ENCODE data around the gene IKZF4.

The IKZF4 gene

DNA sequence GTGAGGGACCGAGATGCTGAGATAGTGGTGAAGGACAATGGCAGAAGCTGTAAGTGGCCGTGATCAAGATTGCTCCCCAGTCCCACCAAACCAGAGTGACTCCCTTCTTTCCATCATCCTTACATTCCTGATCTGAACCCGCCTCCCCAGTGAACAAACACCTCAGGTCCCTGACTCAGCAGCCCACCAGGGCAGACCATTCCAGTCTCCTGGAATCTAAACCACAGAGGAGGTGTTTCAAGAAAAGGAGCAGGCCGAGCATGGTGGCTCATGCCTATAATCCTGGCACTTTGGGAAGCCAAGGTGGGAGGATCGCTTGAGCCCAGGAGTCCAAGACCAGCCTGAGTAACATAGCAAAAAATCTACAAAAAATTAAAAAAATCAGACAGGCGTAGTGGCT lies 65.8 kb downstream of the IKZF4 start:
- ATAC-seq (ENCODE audit: insufficient read depth, low read depth) (no peak), DNase-seq (no peak)
- H2AFZ ChIP-seq (ENCODE audit: low read depth, low read length), result no peak overlapping the region
- H3K4me1 ChIP-seq (ENCODE audit: insufficient read depth, low read length), result no peaks in the 10 kb centered on the region
- H3K27me3 ChIP-seq (ENCODE audit: insufficient read depth, low read length, poor library complexity), result peaks cover 20% of the 10 kb centered on the region
- H3K9ac ChIP-seq (ENCODE audit: low read depth, low read length), result no peak overlapping the region
- no peak overlapping the region for H3K4me3 ChIP-seq (ENCODE audit: low read depth in 1 of 2, low read length in 2 of 2)
- no peaks in the 10 kb centered on the region for H3K9me3 ChIP-seq (ENCODE audit: insufficient read depth, low read length, severe bottlenecking)
- TF ChIP-seq CTCF (IDR thresholded peaks at IDR 0.05; ENCODE audit: borderline replicate concordance, extremely low read depth, low read length, poor library complexity, severe bottlenecking), result no peak
- H3K27ac ChIP-seq (ENCODE audit: low read length), result no peak overlapping the region
- H3K4me2 ChIP-seq (ENCODE audit: insufficient read depth, low read length), result no peak overlapping the region
- no peaks in the 10 kb centered on the region for H3K79me2 ChIP-seq (ENCODE audit: insufficient read depth, low read length)
- H3K36me3 ChIP-seq (ENCODE audit: insufficient read depth, low read length), result no peaks in the 10 kb centered on the region
- H4K20me1 ChIP-seq (ENCODE audit: insufficient read depth, low read length), result no peaks in the 10 kb centered on the region

DNA sequence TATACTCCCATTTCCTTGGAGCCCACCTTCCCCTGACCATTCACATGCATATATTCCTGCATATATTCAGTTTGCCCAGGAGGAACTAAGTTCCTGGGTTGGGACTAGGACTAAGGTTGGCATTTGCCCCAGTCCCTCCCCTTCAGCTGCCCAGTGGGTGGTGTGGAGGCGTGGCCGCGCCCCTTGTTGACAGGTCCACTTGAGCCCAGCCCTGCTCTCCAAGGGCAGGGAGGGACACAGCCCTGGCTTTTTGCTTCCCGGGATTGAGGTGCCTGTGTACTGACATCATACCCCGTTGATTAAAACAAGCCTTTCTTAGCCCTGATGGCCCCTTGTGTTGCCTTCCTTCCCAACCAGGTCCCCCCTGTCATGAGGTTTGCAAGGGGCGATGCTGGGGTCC lies 66.4 kb downstream of the IKZF4 start:
- Histone ChIP-seq H3K27me3 (ENCODE audit: insufficient read depth, low read length, poor library complexity) (peaks cover 15% of the 10 kb centered on the region), H3K4me1 (ENCODE audit: insufficient read depth, low read length) (no peaks in the 10 kb centered on the region), H3K79me2 (ENCODE audit: insufficient read depth, low read length) (no peaks in the 10 kb centered on the region), H4K20me1 (ENCODE audit: insufficient read depth, low read length) (no peaks in the 10 kb centered on the region), H3K4me3 (ENCODE audit: low read depth in 1 of 2, low read length in 2 of 2) (no peak overlapping the region), H3K9ac (ENCODE audit: low read depth, low read length) (no peak overlapping the region), H3K27ac (ENCODE audit: low read length) (no peak overlapping the region), H3K36me3 (ENCODE audit: insufficient read depth, low read length) (no peaks in the 10 kb centered on the region), H3K9me3 (ENCODE audit: insufficient read depth, low read length, severe bottlenecking) (no peaks in the 10 kb centered on the region), H3K4me2 (ENCODE audit: insufficient read depth, low read length) (no peak overlapping the region), H2AFZ (ENCODE audit: low read depth, low read length) (no peak overlapping the region)
- no peak for ATAC-seq (ENCODE audit: insufficient read depth, low read depth)
- no peak for TF ChIP-seq CTCF (IDR thresholded peaks at IDR 0.05; ENCODE audit: borderline replicate concordance, extremely low read depth, low read length, poor library complexity, severe bottlenecking)
- TF ChIP-seq EZH2 (IDR thresholded peaks at IDR 0.05; ENCODE audit: borderline replicate concordance, low read depth, low read length, severe bottlenecking), result no peak
- DNase-seq, result no peak

Data from DND-41 (cell line).